ENCODE measurements around the gene PDE9A.

GRCh38 chr21:42735944-42736343 is 82.5 kb downstream of the PDE9A start:
- no peak for TF ChIP-seq FOXK2 (IDR thresholded peaks at IDR 0.05)
- TF ChIP-seq CTBP1 (IDR thresholded peaks at IDR 0.05; ENCODE audit: borderline replicate concordance) = no peak
- no peak for TF ChIP-seq FOXA1 (IDR thresholded peaks at IDR 0.05)
- TF ChIP-seq ELF4 (IDR thresholded peaks at IDR 0.05) = no peak
- no peak for TF ChIP-seq SP1 (IDR thresholded peaks at IDR 0.05)
- TF ChIP-seq FOXM1 (IDR thresholded peaks at IDR 0.05; ENCODE audit: borderline replicate concordance) = no peak
- TF ChIP-seq BHLHE40 (IDR thresholded peaks at IDR 0.05; ENCODE audit: borderline replicate concordance) = no peak
- TF ChIP-seq HDGF (IDR thresholded peaks at IDR 0.05; ENCODE audit: borderline replicate concordance) = no peak
- TF ChIP-seq ZNF384 (IDR thresholded peaks at IDR 0.05) = no peak
- no peak for TF ChIP-seq TARDBP (IDR thresholded peaks at IDR 0.05)
- no peak for TF ChIP-seq LEF1 (IDR thresholded peaks at IDR 0.05; ENCODE audit: borderline replicate concordance)
